Body of pancreas (tissue), 4 donors: ENCODE results near the gene SLC49A4. TPM values are rescaled to one million over a fixed set of nuclear protein-coding genes. Genes with fewer than 3 reads are reported as not detected.

Experiments
- ATAC-seq: fragments of 150-250 bp; one replicate; pipeline ENCODE4 v1.9.1; 2016
- DNase-seq, 4 donors: peaks; one replicate each; pipeline ENCODE4 v3.0.0-alpha.2; 2019
- H3K27ac ChIP-seq, 4 donors: fragments of 200-600 bp; sonication (generic); 1 replicate in 3 of 4; 2 replicates in 1 of 4; pipeline versions ENCODE4 v1.5.1 to v1.6.1; 2016 to 2019; ENCODE audit warnings: mild to moderate bottlenecking in 1 of 4, mixed read lengths in 1 of 4, moderate library complexity in 1 of 4
- H3K27me3 ChIP-seq, 2 donors: fragments of 200-600 bp; sonication (generic); one replicate each; pipeline ENCODE4 v1.6.0; 2016; ENCODE audit warnings: mild to moderate bottlenecking in 1 of 2
- H3K36me3 ChIP-seq, 2 donors: fragments of 200-600 bp; sonication (generic); replicated peaks in 1 of 2; 2 replicates each; pipeline ENCODE4 v1.5.1; 2016; ENCODE audit warnings: low read depth in 2 of 2; ENCODE audit not compliant: insufficient read depth in 1 of 2
- H3K4me1 ChIP-seq: fragments of 200-600 bp; sonication (generic); one replicate; pipeline ENCODE4 v1.6.0; 2016
- H3K4me3 ChIP-seq, 2 donors: fragments of 200-600 bp; sonication (generic); 1 replicate in 1 of 2; 2 replicates in 1 of 2; pipeline ENCODE4 v1.5.1; 2016 to 2019
- H3K9me3 ChIP-seq, 3 donors: fragments of 200-600 bp; sonication (generic); 1 replicate in 2 of 3; 2 replicates in 1 of 3; pipeline ENCODE4 v1.5.1; 2016
- CTCF ChIP-seq, 7 experiments: fragments of 450-650 bp in 4 of 7; fragments of 200-600 bp in 3 of 7; sonication (generic) in 3 of 7; IDR thresholded peaks; one replicate each; pipeline ENCODE4 v1.5.1; 2016 to 2019; ENCODE audit warnings: antibody characterized with exemption in 7 of 7
- POLR2A ChIP-seq, 3 donors: fragments of 450-650 bp; IDR thresholded peaks; one replicate each; pipeline ENCODE4 v1.6.1; 2016; ENCODE audit warnings: antibody characterized with exemption in 3 of 3, mild to moderate bottlenecking in 2 of 3
- WGBS, 2 donors: methylation state at CpG; one replicate each; pipeline ENCODE4 v1.1.5; 2017; 5-methylcytosine and 5-hydroxymethylcytosine counted together
- intact Hi-C: fragments of 100-400 bp; cut with DNase I; formaldehyde crosslinking; loops from one replicate; pipeline ENCODE4 v1.15.1; 2023
- total RNA-seq, 2 donors: library from RNA; depleted of rRNA; stranded (reverse); fragments of >200 nt; gene quantifications; one replicate each; pipeline ENCODE4 v1.1.0, GENCODE V29; 2016

The SLC49A4 gene
- total RNA-seq, 2 donors from 2014 or later = 20.8 to 23.6 TPM

- Histone ChIP-seq H3K27me3 (no peaks in the 10 kb centered on the region), H3K9me3 (no peaks in the 10 kb centered on the region), H3K4me1 (peaks cover 9% of the 10 kb centered on the region), H3K27ac (no peak overlapping the region), H3K36me3 (peaks cover 0 to 4% of the 10 kb centered on the region in 2 donors), H3K4me3 (no peak overlapping the region)
- no peak for ATAC-seq
- TF ChIP-seq CTCF (IDR thresholded peaks at IDR 0.05) (no peak), POLR2A (IDR thresholded peaks at IDR 0.05) (no peak)
- no peak for DNase-seq
- intact Hi-C loops = no loop called here
- WGBS, 2 donors = 92 to 93% methylated on average over 2 of the region's 2 CpGs
Observed at GRCh38 chr3:122882361-122882947, 87.6 kb downstream of the SLC49A4 start.

- no peak for TF ChIP-seq POLR2A (IDR thresholded peaks at IDR 0.05)
- TF ChIP-seq CTCF (IDR thresholded peaks at IDR 0.05) = no peak
- Histone ChIP-seq H3K27ac (no peak overlapping the region), H3K4me1 (no peaks in the 10 kb centered on the region), H3K9me3 (no peaks in the 10 kb centered on the region), H3K27me3 (no peaks in the 10 kb centered on the region), H3K4me3 (no peak overlapping the region), H3K36me3 (no peaks in the 10 kb centered on the region)
- intact Hi-C loops = no loop called here
- WGBS, 2 donors = 93 to 94% methylated on average over 4 of the region's 4 CpGs
- no peak for DNase-seq
- ATAC-seq = no peak
Observed at GRCh38 chr3:122886251-122886650, 91.4 kb downstream of the SLC49A4 start.

GRCh38 chr3:122886946-122887345 is 92.1 kb downstream of the SLC49A4 start:
- no peaks in the 10 kb centered on the region for H3K4me1 ChIP-seq
- no peaks in the 10 kb centered on the region for H3K9me3 ChIP-seq
- TF ChIP-seq POLR2A (IDR thresholded peaks at IDR 0.05) = no peak
- TF ChIP-seq CTCF (IDR thresholded peaks at IDR 0.05) = no peak
- intact Hi-C loops = no loop called here
- H3K27ac ChIP-seq = no peak overlapping the region
- H3K4me3 ChIP-seq = no peak overlapping the region
- DNase-seq = peak in 1 of 4 donors; percentile 14
- no peaks in the 10 kb centered on the region for H3K27me3 ChIP-seq
- 69 to 96% methylated on average over 4 of the region's 4 CpGs for WGBS, 2 donors
- no peak for ATAC-seq
- H3K36me3 ChIP-seq = no peaks in the 10 kb centered on the region

GRCh38 chr3:122890077-122890719 is 95.3 kb downstream of the SLC49A4 start:
- 54 to 71% methylated on average over 5 to 6 of the region's 6 CpGs for WGBS, 2 donors
- H3K4me3 ChIP-seq = no peak overlapping the region
- DNase-seq (peak in 2 of 4 donors; percentile 32 to 55), ATAC-seq (no peak)
- H3K27ac ChIP-seq = no peak overlapping the region
- no peak for TF ChIP-seq POLR2A (IDR thresholded peaks at IDR 0.05)
- no peak for TF ChIP-seq CTCF (IDR thresholded peaks at IDR 0.05)
- no peaks in the 10 kb centered on the region for H3K9me3 ChIP-seq
- intact Hi-C loops = no loop called here
- no peaks in the 10 kb centered on the region for H3K36me3 ChIP-seq
- H3K27me3 ChIP-seq = no peaks in the 10 kb centered on the region
- no peaks in the 10 kb centered on the region for H3K4me1 ChIP-seq
